NCI-H128 (cell line): ENCODE data around the gene CDHR3.

Experiments used
- DNase-seq: peaks from one replicate; lab custom pipeline; 2025; ENCODE audit not compliant: unreplicated experiment; lab: John Stamatoyannopoulos, UW

CDHR3 gene

GRCh38 chr7:106023369-106024322, 60.6 kb downstream of the CDHR3 start:
- DNase-seq = no peak

GRCh38 chr7:106026101-106026500, 63.0 kb downstream of the CDHR3 start:
- no peak for DNase-seq

GRCh38 chr7:106029451-106029850, 66.4 kb downstream of the CDHR3 start:
- no peak for DNase-seq

- no peak for DNase-seq
Observed at GRCh38 chr7:106029941-106030340, 66.9 kb downstream of the CDHR3 start.

GRCh38 chr7:106031300-106032035, 68.4 kb downstream of the CDHR3 start:
- DNase-seq = peak; percentile 67

GRCh38 chr7:106032295-106032694, 69.2 kb downstream of the CDHR3 start:
- DNase-seq = no peak

GRCh38 chr7:106033735-106034134, 70.7 kb downstream of the CDHR3 start:
- DNase-seq = no peak

- DNase-seq = no peak
Observed at GRCh38 chr7:106034383-106034782, 71.3 kb downstream of the CDHR3 start.

DNA sequence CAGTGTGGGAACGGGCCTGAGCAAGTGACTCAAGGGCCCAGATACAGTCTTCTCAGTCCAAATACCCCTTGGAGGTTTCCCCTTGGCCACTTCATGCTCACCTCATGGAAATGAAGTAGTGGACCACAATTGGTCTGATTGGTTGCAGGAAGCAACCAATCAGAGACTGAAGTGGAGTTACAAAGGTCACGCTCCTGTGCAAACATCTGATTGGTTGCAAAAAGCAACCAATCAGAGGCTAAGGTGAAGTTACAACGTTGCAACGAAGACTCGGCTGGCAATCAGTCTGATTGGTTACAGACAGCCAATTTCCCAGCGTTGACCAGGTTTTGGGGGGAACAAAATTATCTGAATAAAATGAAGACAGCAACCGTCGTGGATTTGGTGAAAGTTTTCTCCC, 72.5 kb downstream of the CDHR3 start:
- no peak for DNase-seq

DNA sequence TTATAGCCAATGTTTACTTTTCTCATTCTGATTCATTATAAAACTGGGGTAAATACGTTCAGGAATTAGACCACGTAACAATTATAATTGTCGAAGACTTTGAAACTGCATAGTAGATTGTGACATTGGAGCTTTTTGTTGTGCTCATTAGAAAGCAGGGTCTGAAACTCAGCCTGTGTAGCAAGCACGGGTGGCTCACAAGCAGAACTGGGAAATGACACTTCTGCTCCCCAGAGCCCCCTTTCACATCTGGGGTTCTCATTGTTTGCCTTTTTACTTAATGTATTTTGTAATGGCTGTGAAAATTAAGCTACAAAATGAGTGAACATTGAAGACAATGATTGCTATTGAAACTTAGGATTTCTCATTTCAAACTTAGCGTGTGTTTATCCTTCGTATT, 72.9 kb downstream of the CDHR3 start:
- no peak for DNase-seq

- no peak for DNase-seq
Observed at GRCh38 chr7:106037489-106038176, 74.6 kb downstream of the CDHR3 start.

DNA sequence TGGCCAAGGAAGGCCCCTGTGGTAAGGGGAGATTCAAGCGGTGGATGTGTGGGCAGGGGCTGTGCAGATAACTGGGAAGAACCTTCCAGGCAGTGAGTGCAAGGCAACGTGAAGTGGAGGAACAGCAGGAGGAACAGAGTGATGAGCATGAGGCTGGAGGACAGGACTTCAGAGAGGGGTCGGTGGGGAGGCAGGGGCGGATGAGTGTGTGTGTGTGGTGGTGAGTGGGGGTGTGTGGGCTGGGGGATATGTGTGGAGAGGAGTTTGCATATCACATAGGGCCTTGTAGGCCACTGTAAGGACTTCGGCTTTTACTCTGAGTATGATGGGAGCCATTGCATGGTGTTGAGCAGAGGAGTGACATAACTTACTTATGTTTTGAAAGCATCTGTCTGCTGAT, 75.2 kb downstream of the CDHR3 start:
- DNase-seq = no peak

DNA sequence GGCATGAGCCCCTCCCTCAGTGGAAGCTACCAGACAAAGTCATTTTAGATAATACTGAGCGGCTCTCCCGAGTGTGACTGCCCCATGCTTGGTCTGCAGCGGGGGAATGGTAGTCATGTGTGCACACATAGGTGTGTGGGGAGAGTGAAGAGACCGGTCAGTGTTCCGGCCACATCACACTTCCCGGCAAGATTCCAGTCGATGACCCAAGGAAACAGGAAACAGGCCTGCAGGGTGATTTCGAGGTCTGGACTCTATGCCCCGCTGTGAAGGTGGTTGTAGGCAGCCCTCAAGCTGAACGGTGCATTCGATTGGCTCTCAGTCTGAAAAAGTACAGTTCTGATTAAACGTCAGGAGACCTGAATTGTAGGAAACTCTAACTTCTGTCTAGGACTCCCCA, 75.9 kb downstream of the CDHR3 start:
- no peak for DNase-seq

- DNase-seq = no peak
Observed at GRCh38 chr7:106039486-106040060, 76.5 kb downstream of the CDHR3 start.

GRCh38 chr7:106041140-106041717, 78.2 kb downstream of the CDHR3 start:
- no peak for DNase-seq

GRCh38 chr7:106042196-106042611, 79.1 kb downstream of the CDHR3 start:
- no peak for DNase-seq

- DNase-seq = no peak
Observed at GRCh38 chr7:106045139-106045538, 82.1 kb downstream of the CDHR3 start.

DNA sequence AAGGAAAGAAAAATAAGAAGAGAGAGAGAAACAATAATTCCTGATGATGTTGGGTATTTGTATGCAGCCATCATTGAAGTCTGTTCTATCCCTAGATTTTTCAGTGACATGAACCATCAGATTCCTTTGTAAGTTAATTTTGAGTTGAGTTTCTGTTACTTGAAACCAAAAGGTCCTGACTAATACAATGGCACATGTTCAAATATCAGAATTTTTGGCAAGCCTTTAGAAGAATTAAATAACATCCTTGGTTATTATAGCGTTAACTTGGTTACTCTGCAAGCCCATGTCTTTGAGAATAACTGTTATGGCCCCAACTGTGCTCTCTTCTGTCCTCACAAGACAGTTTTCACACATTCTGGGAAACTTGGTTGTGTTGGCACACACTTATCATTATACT, 82.5 kb downstream of the CDHR3 start:
- DNase-seq = no peak

GRCh38 chr7:106047184-106047583, 84.1 kb downstream of the CDHR3 start:
- DNase-seq = no peak

DNA sequence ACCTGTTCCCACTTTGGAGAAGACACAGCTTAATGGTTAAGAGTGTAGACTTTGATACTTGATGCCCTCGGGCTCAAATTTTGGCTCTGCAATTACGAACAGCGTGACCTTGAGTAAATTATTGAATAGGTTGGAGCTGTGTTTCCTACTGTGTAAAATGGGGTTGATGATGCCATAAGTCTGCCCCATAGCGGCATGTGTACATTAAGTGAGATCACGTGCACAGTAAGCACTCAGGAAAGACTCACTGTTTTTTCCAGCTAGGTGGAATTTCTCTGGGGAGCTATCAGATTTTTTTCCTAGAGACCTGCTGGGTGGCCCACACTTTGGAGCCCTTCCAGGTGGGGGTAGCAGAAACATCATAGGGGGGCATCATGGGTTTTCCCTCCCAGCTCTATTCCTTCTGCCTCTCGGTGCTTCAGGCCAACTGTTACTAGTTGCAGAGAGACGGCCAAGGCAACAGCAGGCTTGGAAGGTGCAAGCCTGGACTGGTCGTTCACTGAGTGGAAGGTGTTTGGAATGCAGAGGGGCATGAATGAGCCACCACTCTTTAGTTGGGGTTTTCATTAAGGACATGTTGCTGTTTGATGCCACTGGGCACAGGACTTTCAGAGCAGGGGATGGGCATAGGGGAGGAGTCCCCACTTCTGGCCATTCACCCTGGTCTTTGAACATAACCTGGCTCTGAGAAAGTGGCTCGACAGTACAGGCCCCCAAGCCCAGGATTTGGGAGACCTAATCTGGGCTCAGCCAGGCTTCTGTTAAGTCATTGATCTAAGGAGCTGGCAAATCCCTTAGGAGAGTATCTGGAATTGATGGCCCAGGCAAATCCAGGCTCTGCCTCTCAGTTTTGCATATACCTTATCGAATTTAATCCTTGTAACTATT, 85.0 kb downstream of the CDHR3 start:
- no peak for DNase-seq
